ENCODE data around the gene KRTAP7-1.

- TF ChIP-seq, protein P1, sequence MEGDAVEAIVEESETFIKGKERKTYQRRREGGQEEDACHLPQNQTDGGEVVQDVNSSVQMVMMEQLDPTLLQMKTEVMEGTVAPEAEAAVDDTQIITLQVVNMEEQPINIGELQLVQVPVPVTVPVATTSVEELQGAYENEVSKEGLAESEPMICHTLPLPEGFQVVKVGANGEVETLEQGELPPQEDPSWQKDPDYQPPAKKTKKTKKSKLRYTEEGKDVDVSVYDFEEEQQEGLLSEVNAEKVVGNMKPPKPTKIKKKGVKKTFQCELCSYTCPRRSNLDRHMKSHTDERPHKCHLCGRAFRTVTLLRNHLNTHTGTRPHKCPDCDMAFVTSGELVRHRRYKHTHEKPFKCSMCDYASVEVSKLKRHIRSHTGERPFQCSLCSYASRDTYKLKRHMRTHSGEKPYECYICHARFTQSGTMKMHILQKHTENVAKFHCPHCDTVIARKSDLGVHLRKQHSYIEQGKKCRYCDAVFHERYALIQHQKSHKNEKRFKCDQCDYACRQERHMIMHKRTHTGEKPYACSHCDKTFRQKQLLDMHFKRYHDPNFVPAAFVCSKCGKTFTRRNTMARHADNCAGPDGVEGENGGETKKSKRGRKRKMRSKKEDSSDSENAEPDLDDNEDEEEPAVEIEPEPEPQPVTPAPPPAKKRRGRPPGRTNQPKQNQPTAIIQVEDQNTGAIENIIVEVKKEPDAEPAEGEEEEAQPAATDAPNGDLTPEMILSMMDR (IDR thresholded peaks at IDR 0.05): no peak
- TF ChIP-seq POLR2A (IDR thresholded peaks at IDR 0.05): no peak
Measured at GRCh38 chr21:30818837-30819610, 10.5 kb downstream of the KRTAP7-1 start.

All from adrenal gland (tissue), 5 donors.